H9 (cell line): ENCODE results near the gene HOXC12. TPM values are rescaled to one million over a fixed set of nuclear protein-coding genes. Genes with fewer than 3 reads are reported as not detected.

Experiments used
- DNase-seq: peaks from one replicate; pipeline ENCODE4 v3.0.0-alpha.2; 2017
- H2AFZ ChIP-seq: one replicate; pipeline ENCODE4 v1.6.1; 2013; ENCODE audit warnings: mild to moderate bottlenecking, low read length, control low read depth, moderate library complexity
- H2AK5ac ChIP-seq: 2 replicates; pipeline ENCODE4 v1.6.1; 2013; ENCODE audit warnings: low read length, control low read depth, mixed read lengths; ENCODE audit not compliant: insufficient read length
- H2BK120ac ChIP-seq: one replicate; pipeline ENCODE4 v1.6.1; 2013; ENCODE audit warnings: low read depth, mild to moderate bottlenecking, low read length, control low read depth, inconsistent platforms; ENCODE audit not compliant: poor library complexity, severe bottlenecking
- H2BK12ac ChIP-seq: 2 replicates; pipeline ENCODE4 v1.6.1; 2013; ENCODE audit warnings: low read length, control low read depth, mixed read lengths, low read depth; ENCODE audit not compliant: insufficient read length
- H2BK15ac ChIP-seq: 2 replicates; pipeline ENCODE4 v1.6.1; 2013; ENCODE audit warnings: low read depth, low read length, control low read depth
- H2BK20ac ChIP-seq: one replicate; pipeline ENCODE4 v1.6.1; 2013; ENCODE audit warnings: low read depth, mild to moderate bottlenecking, low read length, control low read depth, inconsistent platforms; ENCODE audit not compliant: poor library complexity, severe bottlenecking
- H2BK5ac ChIP-seq: 2 replicates; pipeline ENCODE4 v1.6.1; 2013; ENCODE audit warnings: low read length, control low read depth, mixed read lengths; ENCODE audit not compliant: insufficient read length
- H3K14ac ChIP-seq: 2 replicates; pipeline ENCODE4 v1.6.1; 2013; ENCODE audit warnings: low read length, control low read depth; ENCODE audit not compliant: insufficient read depth
- H3K18ac ChIP-seq: 2 replicates; pipeline ENCODE4 v1.6.1; 2013; ENCODE audit warnings: low read depth, mild to moderate bottlenecking, mixed read lengths, low read length, control low read depth; ENCODE audit not compliant: insufficient read length
- H3K23ac ChIP-seq: 2 replicates; pipeline ENCODE4 v1.6.1; 2013; ENCODE audit warnings: low read length, control low read depth, mixed read lengths, low read depth; ENCODE audit not compliant: insufficient read length
- H3K23me2 ChIP-seq: 2 replicates; pipeline ENCODE4 v1.6.1; 2013; ENCODE audit warnings: low read depth, mild to moderate bottlenecking, mixed read lengths, low read length, control low read depth; ENCODE audit not compliant: insufficient read length, poor library complexity, severe bottlenecking
- H3K27ac ChIP-seq: 2 replicates; pipeline ENCODE4 v1.5.1; 2013; ENCODE audit warnings: low read length, control low read depth, mixed read lengths, low read depth; ENCODE audit not compliant: insufficient read length
- H3K27me3 ChIP-seq: 2 replicates; pipeline ENCODE4 v1.6.1; 2013; ENCODE audit warnings: low read length, control low read depth, inconsistent platforms; ENCODE audit not compliant: insufficient read depth
- H3K4ac ChIP-seq: 2 replicates; pipeline ENCODE4 v1.6.1; 2013; ENCODE audit warnings: low read depth, mild to moderate bottlenecking, control low read depth, inconsistent platforms, low read length, moderate library complexity
- H3K4me1 ChIP-seq: 2 replicates; pipeline ENCODE4 v1.6.1; 2013; ENCODE audit warnings: low read length, control low read depth, inconsistent platforms; ENCODE audit not compliant: insufficient read depth
- H3K4me2 ChIP-seq: 2 replicates; pipeline ENCODE4 v1.6.1; 2013; ENCODE audit warnings: low read length, control low read depth, mixed read lengths; ENCODE audit not compliant: insufficient read length, insufficient read depth
- H3K56ac ChIP-seq: 2 replicates; pipeline ENCODE4 v1.6.1; 2013; ENCODE audit warnings: low read depth, mild to moderate bottlenecking, mixed read lengths, low read length, control low read depth; ENCODE audit not compliant: insufficient read length
- H3K79me1 ChIP-seq: 2 replicates; pipeline ENCODE4 v1.6.1; 2013; ENCODE audit warnings: low read depth, mild to moderate bottlenecking, moderate library complexity, low read length, control low read depth, inconsistent platforms; ENCODE audit not compliant: insufficient read depth, poor library complexity, severe bottlenecking
- H3K79me2 ChIP-seq: 2 replicates; pipeline ENCODE4 v1.6.1; 2013; ENCODE audit warnings: low read length, control low read depth, inconsistent platforms; ENCODE audit not compliant: insufficient read depth
- H3K9ac ChIP-seq: 2 replicates; pipeline ENCODE4 v1.6.1; 2013; ENCODE audit warnings: low read length, control low read depth, mixed read lengths; ENCODE audit not compliant: insufficient read length; ENCODE audit errors: extremely low read depth
- H3K9me3 ChIP-seq: one replicate; pipeline ENCODE4 v1.6.1; 2013; ENCODE audit warnings: low read depth, low read length, inconsistent platforms; ENCODE audit not compliant: control insufficient read depth
- H3T11ph ChIP-seq: one replicate; pipeline ENCODE4 v1.6.1; 2013; ENCODE audit warnings: mild to moderate bottlenecking, low read length, control low read depth, inconsistent platforms
- H4K20me1 ChIP-seq: one replicate; pipeline ENCODE4 v1.6.1; 2013; ENCODE audit not compliant: control insufficient read depth, insufficient read length, insufficient read depth
- H4K5ac ChIP-seq: 2 replicates; pipeline ENCODE4 v1.6.1; 2013; ENCODE audit warnings: low read depth, mild to moderate bottlenecking, mixed read lengths, low read length, control low read depth; ENCODE audit not compliant: insufficient read length
- H4K8ac ChIP-seq: replicated peaks from 2 replicates; pipeline ENCODE4 v1.6.1; 2013; ENCODE audit warnings: low read length, control low read depth, mixed read lengths, low read depth; ENCODE audit not compliant: insufficient read length
- H4K91ac ChIP-seq: 2 replicates; pipeline ENCODE4 v1.6.1; 2013; ENCODE audit warnings: low read depth, mild to moderate bottlenecking, moderate library complexity, mixed read lengths, low read length, control low read depth; ENCODE audit not compliant: insufficient read length
- H3K27ac Mint-ChIP-seq, 3 experiments: 2 replicates in 2 of 3; 3 replicates in 1 of 3; pipeline ENCODE4 v1.8.0; 2020 to 2021; ENCODE audit warnings: mixed read lengths in 3 of 3, mild to moderate bottlenecking in 1 of 3, moderate library complexity in 1 of 3
- H3K27me3 Mint-ChIP-seq: 2 replicates; pipeline ENCODE4 v1.8.0; 2021; ENCODE audit warnings: low read depth, mild to moderate bottlenecking, moderate library complexity, mixed read lengths
- H3K36me3 Mint-ChIP-seq, 3 experiments: 2 replicates in 2 of 3; 3 replicates in 1 of 3; pipeline ENCODE4 v1.8.0; 2020 to 2021; ENCODE audit warnings: low read depth in 3 of 3, mixed read lengths in 3 of 3; ENCODE audit not compliant: insufficient read depth in 1 of 3
- H3K4me1 Mint-ChIP-seq, 2 experiments: 2 replicates each; pipeline ENCODE4 v1.8.0; 2020; ENCODE audit warnings: mixed read lengths in 2 of 2
- H3K4me3 Mint-ChIP-seq, 2 experiments: 2 replicates in 1 of 2; 3 replicates in 1 of 2; pipeline ENCODE4 v1.8.0; 2020 to 2021; ENCODE audit warnings: mild to moderate bottlenecking in 2 of 2, mixed read lengths in 2 of 2, moderate library complexity in 1 of 2
- H3K9me3 Mint-ChIP-seq, 2 experiments: 2 replicates in 1 of 2; 3 replicates in 1 of 2; pipeline ENCODE4 v1.8.0; 2020; ENCODE audit warnings: mild to moderate bottlenecking in 2 of 2, mixed read lengths in 2 of 2, moderate library complexity in 1 of 2
- CTCF ChIP-seq: fragments of 200-600 bp; sonication (generic); conservative IDR thresholded peaks from 3 replicates; pipeline ENCODE4 v1.8.0; 2021; ENCODE audit warnings: antibody characterized with exemption, mild to moderate bottlenecking
- WGBS: extraction: QIAGEN DNeasy Blood & Tissue Kit; methylation state at CpG from one replicate; pipeline ENCODE4 v1.1.7; 2013; ENCODE audit warnings: missing lambda C conversion rate, low lambda C conversion rate, mixed read lengths; ENCODE audit not compliant: insufficient read length; ENCODE audit errors: extremely low coverage; 5-methylcytosine and 5-hydroxymethylcytosine counted together
- total RNA-seq: library from RNA; stranded (reverse); gene quantifications from 2 replicates; pipeline ENCODE4 v1.2.1, GENCODE V29; 2021

The HOXC12 gene
- total RNA-seq, 1 experiment from 2014 or later, result not detected

- H4K20me1 ChIP-seq, result no peaks in the 10 kb centered on the region
- H3K27ac ChIP-seq, result no peak overlapping the region
Observed at GRCh38 chr12:53963434-53964314, 9.0 kb downstream of the HOXC12 start.

More at GRCh38 chr12:53963434-53964314, 9.0 kb downstream of the HOXC12 start:
- no peak overlapping the region for H2AFZ ChIP-seq
- H3K56ac ChIP-seq, result no peak overlapping the region
- no peaks in the 10 kb centered on the region for H3K23me2 ChIP-seq
- no peak overlapping the region for H3K4me3 Mint-ChIP-seq
- DNase-seq, result no peak
- no peak overlapping the region for H2BK12ac ChIP-seq
- H3K36me3 Mint-ChIP-seq, result no peaks in the 10 kb centered on the region; a peak in 1 of 7 replicates
- H3K4me1 Mint-ChIP-seq, result peaks cover 8 to 12% of the 10 kb centered on the region in 2 experiments; a peak in 3 of 4 replicates
- no peak overlapping the region for H3K27ac Mint-ChIP-seq
- H3K9me3 Mint-ChIP-seq, result peaks cover 2 to 14% of the 10 kb centered on the region in 2 experiments; a peak in 1 of 5 replicates
- no peak overlapping the region for H2BK120ac ChIP-seq
- peaks cover 95% of the 10 kb centered on the region for H3K27me3 ChIP-seq
- no peak overlapping the region for H4K91ac ChIP-seq
- no peaks in the 10 kb centered on the region for H3K79me2 ChIP-seq
- no peak overlapping the region for H3K4me2 ChIP-seq
- H2BK5ac ChIP-seq, result no peak overlapping the region
- no peaks in the 10 kb centered on the region for H3K9me3 ChIP-seq
- H3K23ac ChIP-seq, result no peak overlapping the region
- H2BK15ac ChIP-seq, result no peak overlapping the region
- no peak for TF ChIP-seq CTCF
- no peaks in the 10 kb centered on the region for H3K79me1 ChIP-seq
- H3K4me1 ChIP-seq, result no peaks in the 10 kb centered on the region
- H3K18ac ChIP-seq, result no peak overlapping the region
- H3T11ph ChIP-seq, result no peak overlapping the region
- H4K8ac ChIP-seq, result no peak overlapping the region
- no peak overlapping the region for H2AK5ac ChIP-seq
- peaks cover 100% of the 10 kb centered on the region for H3K27me3 Mint-ChIP-seq
- no CpG with 5 or more reads among the region's 38 CpGs for WGBS
- no peak overlapping the region for H3K14ac ChIP-seq
- no peak overlapping the region for H2BK20ac ChIP-seq
- no peak overlapping the region for H3K9ac ChIP-seq
- no peak overlapping the region for H4K5ac ChIP-seq
- no peak overlapping the region for H3K4ac ChIP-seq
